Measurements from ENCODE around the gene PDE2A. TPM values are rescaled to one million over a fixed set of nuclear protein-coding genes. Genes with fewer than 3 reads are reported as not detected.
"Not testable (repeated sequence)": the region's sequence is repeated elsewhere in the genome, so short reads cannot be mapped to it uniquely, and the experiment has no call there.

PDE2A gene
- total RNA-seq, 1 donor, result 0.36 TPM

- no peak for TF ChIP-seq CTCF (IDR thresholded peaks at IDR 0.05; ENCODE audit: extremely low read depth, low read depth, low read length)
- Histone ChIP-seq H3K4me2 (ENCODE audit: insufficient read depth, low read length) (peak overlapping the region; percentile 27), H3K27ac (ENCODE audit: low read depth, low read length) (peak overlapping the region; percentile 15), H4K20me1 (ENCODE audit: insufficient read depth, low read length) (no peaks in the 10 kb centered on the region), H3K4me3 (ENCODE audit: insufficient read depth, low read length) (no peak overlapping the region), H3K79me2 (ENCODE audit: insufficient read depth, low read length) (no peaks in the 10 kb centered on the region), H2AFZ (ENCODE audit: low read length) (peak overlapping the region; percentile 44), H3K27me3 (ENCODE audit: insufficient read depth, low read length) (no peaks in the 10 kb centered on the region), H3K9me3 (ENCODE audit: low read depth, low read length) (no peaks in the 10 kb centered on the region), H3K36me3 (ENCODE audit: insufficient read depth, low read length) (no peaks in the 10 kb centered on the region), H3K4me1 (ENCODE audit: insufficient read depth, low read length) (peaks cover 11% of the 10 kb centered on the region)
- DNase-seq (ENCODE audit: insufficient read length, low spot score, missing footprints), result peak; percentile 60
Measured at GRCh38 chr11:72569966-72570892, 104.0 kb downstream of the PDE2A start.

DNA sequence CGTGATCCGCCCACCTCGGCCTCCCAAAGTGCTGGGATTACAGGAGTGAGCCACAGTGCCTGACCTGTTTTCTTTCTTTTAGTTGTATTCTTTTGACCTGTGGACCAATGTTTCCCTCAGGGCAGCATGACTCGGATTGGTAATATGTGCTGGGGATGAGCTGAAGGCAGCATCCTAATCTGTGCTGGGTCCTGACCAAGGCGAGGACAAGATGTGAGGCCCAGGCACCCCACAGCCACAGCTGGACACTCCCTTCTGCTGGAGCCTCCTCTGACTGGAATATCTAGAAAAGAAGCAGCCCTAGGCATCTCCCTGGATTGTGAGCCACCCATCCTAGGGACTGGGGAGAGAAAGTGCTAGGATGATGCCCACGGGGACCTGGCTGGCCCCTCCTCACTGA is 105.4 kb downstream of the PDE2A start:
- H3K36me3 ChIP-seq (ENCODE audit: insufficient read depth, low read length), result no peaks in the 10 kb centered on the region
- no peak overlapping the region for H3K27ac ChIP-seq (ENCODE audit: low read depth, low read length)
- peaks cover 2% of the 10 kb centered on the region for H3K27me3 ChIP-seq (ENCODE audit: insufficient read depth, low read length)
- H3K9me3 ChIP-seq (ENCODE audit: low read depth, low read length), result no peaks in the 10 kb centered on the region
- H3K79me2 ChIP-seq (ENCODE audit: insufficient read depth, low read length), result no peaks in the 10 kb centered on the region
- DNase-seq (ENCODE audit: insufficient read length, low spot score, missing footprints), result no peak
- H3K4me3 ChIP-seq (ENCODE audit: insufficient read depth, low read length), result no peak overlapping the region
- H4K20me1 ChIP-seq (ENCODE audit: insufficient read depth, low read length), result no peaks in the 10 kb centered on the region
- H3K4me1 ChIP-seq (ENCODE audit: insufficient read depth, low read length), result peaks cover 11% of the 10 kb centered on the region
- TF ChIP-seq CTCF (IDR thresholded peaks at IDR 0.05; ENCODE audit: extremely low read depth, low read depth, low read length), result no peak
- no peak overlapping the region for H3K4me2 ChIP-seq (ENCODE audit: insufficient read depth, low read length)
- no peak overlapping the region for H2AFZ ChIP-seq (ENCODE audit: low read length)

DNA sequence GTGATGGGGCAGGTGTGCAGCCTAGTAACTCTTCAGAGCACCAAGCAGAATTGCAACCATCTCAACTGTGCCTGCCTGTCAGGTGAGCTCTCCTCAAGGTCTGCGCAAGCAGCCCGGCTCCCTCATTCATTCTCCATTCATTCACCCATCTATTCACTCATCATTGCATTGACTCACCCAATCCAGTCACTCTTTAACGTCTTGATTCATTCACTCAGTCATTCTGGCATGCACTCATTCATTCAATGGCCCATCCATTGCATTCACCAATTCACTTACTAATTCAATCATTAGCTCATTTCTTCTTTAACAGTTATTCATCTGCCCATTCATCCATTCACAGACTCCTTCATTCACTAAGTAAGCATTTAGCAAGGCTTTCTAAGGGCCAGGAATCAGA is 111.8 kb downstream of the PDE2A start:
- Histone ChIP-seq H3K4me2 (ENCODE audit: insufficient read depth, low read length) (no peak overlapping the region), H3K27me3 (ENCODE audit: insufficient read depth, low read length) (peaks cover 19% of the 10 kb centered on the region), H2AFZ (ENCODE audit: low read length) (no peak overlapping the region), H3K4me1 (ENCODE audit: insufficient read depth, low read length) (no peaks in the 10 kb centered on the region), H3K79me2 (ENCODE audit: insufficient read depth, low read length) (no peaks in the 10 kb centered on the region), H4K20me1 (ENCODE audit: insufficient read depth, low read length) (no peaks in the 10 kb centered on the region), H3K9me3 (ENCODE audit: low read depth, low read length) (no peaks in the 10 kb centered on the region), H3K4me3 (ENCODE audit: insufficient read depth, low read length) (no peak overlapping the region), H3K36me3 (ENCODE audit: insufficient read depth, low read length) (no peaks in the 10 kb centered on the region), H3K27ac (ENCODE audit: low read depth, low read length) (no peak overlapping the region)
- no peak for DNase-seq (ENCODE audit: insufficient read length, low spot score, missing footprints)
- no peak for TF ChIP-seq CTCF (IDR thresholded peaks at IDR 0.05; ENCODE audit: extremely low read depth, low read depth, low read length)

DNA sequence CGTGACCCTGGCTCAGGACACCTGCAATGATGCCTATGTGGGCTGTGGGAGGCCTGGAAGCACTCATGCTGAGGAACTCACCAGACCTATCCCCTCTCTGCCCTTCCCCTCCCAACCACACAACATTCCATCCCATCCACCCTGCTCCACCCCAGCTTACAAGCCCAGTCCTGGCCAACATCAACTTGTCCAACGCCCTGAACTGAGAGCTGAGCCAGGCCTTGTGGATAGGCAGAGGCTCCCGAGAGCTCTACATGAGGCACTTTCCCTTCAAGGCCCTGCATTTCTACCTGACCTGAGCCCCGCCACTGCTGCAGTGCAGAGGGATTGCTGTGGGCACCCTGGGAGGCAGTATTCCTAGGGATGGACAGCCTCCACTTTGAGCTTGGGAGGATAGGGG is 112.4 kb downstream of the PDE2A start:
- DNase-seq (ENCODE audit: insufficient read length, low spot score, missing footprints), result no peak
- H3K4me3 ChIP-seq (ENCODE audit: insufficient read depth, low read length), result no peak overlapping the region
- H3K27me3 ChIP-seq (ENCODE audit: insufficient read depth, low read length), result peaks cover 24% of the 10 kb centered on the region

GRCh38 chr11:72560864-72561263 is 113.4 kb downstream of the PDE2A start:
- not testable (repeated sequence) for H3K4me2 ChIP-seq (ENCODE audit: insufficient read depth, low read length); H3K4me3 ChIP-seq (ENCODE audit: insufficient read depth, low read length); DNase-seq (ENCODE audit: insufficient read length, low spot score, missing footprints); H3K79me2 ChIP-seq (ENCODE audit: insufficient read depth, low read length); H3K4me1 ChIP-seq (ENCODE audit: insufficient read depth, low read length); H2AFZ ChIP-seq (ENCODE audit: low read length); H4K20me1 ChIP-seq (ENCODE audit: insufficient read depth, low read length); H3K27ac ChIP-seq (ENCODE audit: low read depth, low read length); H3K9me3 ChIP-seq (ENCODE audit: low read depth, low read length); H3K36me3 ChIP-seq (ENCODE audit: insufficient read depth, low read length)
- peaks cover 28% of the 10 kb centered on the region for H3K27me3 ChIP-seq (ENCODE audit: insufficient read depth, low read length)

More for the DNA sequence above, 112.4 kb downstream of the PDE2A start:
- Histone ChIP-seq H3K36me3 (ENCODE audit: insufficient read depth, low read length) (no peaks in the 10 kb centered on the region), H2AFZ (ENCODE audit: low read length) (no peak overlapping the region), H3K9me3 (ENCODE audit: low read depth, low read length) (no peaks in the 10 kb centered on the region), H3K79me2 (ENCODE audit: insufficient read depth, low read length) (no peaks in the 10 kb centered on the region), H3K4me1 (ENCODE audit: insufficient read depth, low read length) (no peaks in the 10 kb centered on the region), H3K4me2 (ENCODE audit: insufficient read depth, low read length) (no peak overlapping the region), H3K27ac (ENCODE audit: low read depth, low read length) (no peak overlapping the region), H4K20me1 (ENCODE audit: insufficient read depth, low read length) (no peaks in the 10 kb centered on the region)
- no peak for TF ChIP-seq CTCF (IDR thresholded peaks at IDR 0.05; ENCODE audit: extremely low read depth, low read depth, low read length)
